HepG2 (cell line): ENCODE measurements around the gene TNS1. TPM values are rescaled to one million over a fixed set of nuclear protein-coding genes. Genes with fewer than 3 reads are reported as not detected.

Experiments used
- AGO2 ChIP-seq: fragments of 200-400 bp; formaldehyde crosslinking; optimal IDR thresholded peaks from 2 replicates; pipeline ENCODE3; 2017; ENCODE audit warnings: mild to moderate bottlenecking, low read depth, low read length, moderate library complexity
- AKAP8 ChIP-seq: sonication (generic); formaldehyde crosslinking; IDR thresholded peaks from 2 replicates; pipeline ENCODE4 v1.5.1; 2020; ENCODE audit warnings: mild to moderate bottlenecking, missing genetic modification reagents
- DNMT3B ChIP-seq: conservative IDR thresholded peaks from 2 replicates; pipeline ENCODE4 v1.6.1; 2016; ENCODE audit warnings: missing biosample characterization, control low read depth
- ELF3 ChIP-seq: IDR thresholded peaks from 2 replicates; pipeline ENCODE4 v1.6.1; 2016; ENCODE audit warnings: missing genetic modification reagents, missing compliant biosample characterization
- MZF1 ChIP-seq: sonication (generic); formaldehyde crosslinking; IDR thresholded peaks from 2 replicates; pipeline ENCODE4 v1.8.1; 2023; ENCODE audit warnings: mild to moderate bottlenecking, missing genetic modification reagents, borderline replicate concordance
- RFX3 ChIP-seq: IDR thresholded peaks from 2 replicates; pipeline ENCODE4 v1.6.1; 2016; ENCODE audit warnings: missing biosample characterization, missing genetic modification reagents
- SIN3A ChIP-seq: IDR thresholded peaks from 2 replicates; pipeline ENCODE4 v1.6.1; 2011; ENCODE audit warnings: low read depth, mild to moderate bottlenecking, control low read depth, low read length, borderline replicate concordance
- SPEN ChIP-seq: sonication (generic); formaldehyde crosslinking; IDR thresholded peaks from 2 replicates; pipeline ENCODE4 v1.5.1; 2020; ENCODE audit warnings: low read depth, mild to moderate bottlenecking, missing genetic modification reagents
- ZFP82 ChIP-seq: sonication (generic); formaldehyde crosslinking; IDR thresholded peaks from 2 replicates; pipeline ENCODE4 v1.5.1; 2020; ENCODE audit warnings: mild to moderate bottlenecking, missing genetic modification reagents, borderline replicate concordance
- ZNF281 ChIP-seq: sonication (generic); formaldehyde crosslinking; IDR thresholded peaks from 2 replicates; pipeline ENCODE4 v1.4.0; 2020; ENCODE audit warnings: missing genetic modification reagents, borderline replicate concordance
- polyA plus RNA-seq, 8 experiments: library from polyadenylated mRNA; depleted of rRNA in 3 of 8; stranded (reverse) in 7 of 8; unstranded in 1 of 8; fragments of >200 nt; fragmentation: Illumina TruSeq in 4 of 8; extraction: Trizol in 4 of 8; gene quantifications; 2 replicates each; pipeline versions ENCODE4 v1.2.1 to v1.2.3, GENCODE V29; 2011 to 2016; ENCODE audit warnings: low read depth in 4 of 8, missing spikeins in 1 of 8, mixed read lengths in 1 of 8; ENCODE audit not compliant: insufficient read depth in 1 of 8
- total RNA-seq, 5 experiments: library from RNA; depleted of rRNA; stranded (reverse); fragments of >200 nt; fragmentation: Illumina TruSeq; extraction: Trizol; gene quantifications; 2 replicates each; pipeline ENCODE4 v1.2.3, GENCODE V29; 2016; ENCODE audit warnings: low read depth in 1 of 5
- TF ChIP-seq, protein P1 (sequence below), 2 experiments: fragments of 450-650 bp in 1 of 2; sonication (generic) in 1 of 2; formaldehyde crosslinking in 1 of 2; IDR thresholded peaks; 2 replicates each; pipeline versions ENCODE4 v1.6.1 to v1.8.0; 2016 to 2022; ENCODE audit warnings: antibody characterized with exemption in 1 of 2, mild to moderate bottlenecking in 1 of 2, missing genetic modification reagents in 1 of 2
- TF ChIP-seq, protein P2 (sequence below): sonication (generic); formaldehyde crosslinking; IDR thresholded peaks from 2 replicates; pipeline ENCODE4 v1.8.1; 2023; ENCODE audit warnings: mild to moderate bottlenecking, missing genetic modification reagents
- TF ChIP-seq, protein P3 (sequence below): sonication (generic); formaldehyde crosslinking; IDR thresholded peaks from 2 replicates; pipeline ENCODE4 v1.4.0; 2020; ENCODE audit warnings: missing genetic modification reagents

The TNS1 gene
- total and polyA plus RNA-seq, 2 of the 13 experiments (the other 11 are each of a cell fraction or from before 2014, with no cell fraction given): 1.9 to 118 TPM

DNA sequence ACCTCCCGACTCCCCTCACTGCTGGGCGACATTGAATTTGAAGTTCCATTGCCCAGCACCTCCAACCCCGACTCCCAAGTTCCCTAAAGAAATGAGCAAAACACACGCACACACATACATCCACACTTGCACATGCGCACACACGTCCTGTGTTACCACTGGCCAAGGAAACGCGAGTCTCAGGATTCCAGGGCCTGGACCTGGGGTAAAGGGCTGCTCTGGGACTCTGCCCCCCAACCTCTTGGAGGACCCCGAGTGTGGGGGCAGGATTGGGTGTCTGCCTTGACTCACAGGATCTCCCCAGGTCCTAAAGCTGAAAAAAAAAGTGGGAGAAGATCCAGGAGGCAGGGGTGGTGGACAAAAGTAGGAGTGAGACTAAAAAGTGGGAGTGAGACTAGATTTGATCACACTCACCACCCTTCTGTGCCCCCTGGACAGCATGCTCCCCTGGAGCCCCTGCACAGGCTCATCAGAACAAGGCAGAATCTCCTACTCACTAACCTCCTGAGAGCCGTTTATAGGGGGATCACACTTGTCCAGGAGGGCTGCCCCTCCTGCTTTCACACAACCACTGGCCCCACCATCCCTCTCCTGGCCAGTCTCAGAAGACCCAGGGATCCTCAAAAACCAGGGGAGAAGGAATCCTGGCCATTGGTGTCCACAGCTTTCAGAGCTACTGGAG lies 202.2 kb downstream of the TNS1 start (continued):
- TF ChIP-seq, protein P1, sequence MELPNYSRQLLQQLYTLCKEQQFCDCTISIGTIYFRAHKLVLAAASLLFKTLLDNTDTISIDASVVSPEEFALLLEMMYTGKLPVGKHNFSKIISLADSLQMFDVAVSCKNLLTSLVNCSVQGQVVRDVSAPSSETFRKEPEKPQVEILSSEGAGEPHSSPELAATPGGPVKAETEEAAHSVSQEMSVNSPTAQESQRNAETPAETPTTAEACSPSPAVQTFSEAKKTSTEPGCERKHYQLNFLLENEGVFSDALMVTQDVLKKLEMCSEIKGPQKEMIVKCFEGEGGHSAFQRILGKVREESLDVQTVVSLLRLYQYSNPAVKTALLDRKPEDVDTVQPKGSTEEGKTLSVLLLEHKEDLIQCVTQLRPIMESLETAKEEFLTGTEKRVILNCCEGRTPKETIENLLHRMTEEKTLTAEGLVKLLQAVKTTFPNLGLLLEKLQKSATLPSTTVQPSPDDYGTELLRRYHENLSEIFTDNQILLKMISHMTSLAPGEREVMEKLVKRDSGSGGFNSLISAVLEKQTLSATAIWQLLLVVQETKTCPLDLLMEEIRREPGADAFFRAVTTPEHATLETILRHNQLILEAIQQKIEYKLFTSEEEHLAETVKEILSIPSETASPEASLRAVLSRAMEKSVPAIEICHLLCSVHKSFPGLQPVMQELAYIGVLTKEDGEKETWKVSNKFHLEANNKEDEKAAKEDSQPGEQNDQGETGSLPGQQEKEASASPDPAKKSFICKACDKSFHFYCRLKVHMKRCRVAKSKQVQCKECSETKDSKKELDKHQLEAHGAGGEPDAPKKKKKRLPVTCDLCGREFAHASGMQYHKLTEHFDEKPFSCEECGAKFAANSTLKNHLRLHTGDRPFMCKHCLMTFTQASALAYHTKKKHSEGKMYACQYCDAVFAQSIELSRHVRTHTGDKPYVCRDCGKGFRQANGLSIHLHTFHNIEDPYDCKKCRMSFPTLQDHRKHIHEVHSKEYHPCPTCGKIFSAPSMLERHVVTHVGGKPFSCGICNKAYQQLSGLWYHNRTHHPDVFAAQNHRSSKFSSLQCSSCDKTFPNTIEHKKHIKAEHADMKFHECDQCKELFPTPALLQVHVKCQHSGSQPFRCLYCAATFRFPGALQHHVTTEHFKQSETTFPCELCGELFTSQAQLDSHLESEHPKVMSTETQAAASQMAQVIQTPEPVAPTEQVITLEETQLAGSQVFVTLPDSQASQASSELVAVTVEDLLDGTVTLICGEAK (IDR thresholded peaks at IDR 0.05): no peak
- TF ChIP-seq, protein P1 (CRISPR knock-in tag; IDR thresholded peaks at IDR 0.05): no peak
- no peak for TF ChIP-seq AKAP8
- TF ChIP-seq ELF3 (CRISPR knock-in tag): 0 out of 2 replicates have a peak, but pooled peaks have one; percentile 2
- TF ChIP-seq, protein P2, sequence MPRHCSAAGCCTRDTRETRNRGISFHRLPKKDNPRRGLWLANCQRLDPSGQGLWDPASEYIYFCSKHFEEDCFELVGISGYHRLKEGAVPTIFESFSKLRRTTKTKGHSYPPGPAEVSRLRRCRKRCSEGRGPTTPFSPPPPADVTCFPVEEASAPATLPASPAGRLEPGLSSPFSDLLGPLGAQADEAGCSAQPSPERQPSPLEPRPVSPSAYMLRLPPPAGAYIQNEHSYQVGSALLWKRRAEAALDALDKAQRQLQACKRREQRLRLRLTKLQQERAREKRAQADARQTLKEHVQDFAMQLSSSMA (CRISPR knock-in tag): no peak
- peak; percentile 85 for TF ChIP-seq AGO2
- no peak for TF ChIP-seq ZNF281
- no peak for TF ChIP-seq RFX3
- no peak for TF ChIP-seq SIN3A
- no peak for TF ChIP-seq DNMT3B (CRISPR knock-in tag)
- 0 out of 2 replicates have a peak, but pooled peaks have one; percentile 13 for TF ChIP-seq SPEN (CRISPR knock-in tag)
- no peak for TF ChIP-seq MZF1 (CRISPR knock-in tag)
- TF ChIP-seq ZFP82 (CRISPR knock-in tag): no peak
- TF ChIP-seq, protein P3, sequence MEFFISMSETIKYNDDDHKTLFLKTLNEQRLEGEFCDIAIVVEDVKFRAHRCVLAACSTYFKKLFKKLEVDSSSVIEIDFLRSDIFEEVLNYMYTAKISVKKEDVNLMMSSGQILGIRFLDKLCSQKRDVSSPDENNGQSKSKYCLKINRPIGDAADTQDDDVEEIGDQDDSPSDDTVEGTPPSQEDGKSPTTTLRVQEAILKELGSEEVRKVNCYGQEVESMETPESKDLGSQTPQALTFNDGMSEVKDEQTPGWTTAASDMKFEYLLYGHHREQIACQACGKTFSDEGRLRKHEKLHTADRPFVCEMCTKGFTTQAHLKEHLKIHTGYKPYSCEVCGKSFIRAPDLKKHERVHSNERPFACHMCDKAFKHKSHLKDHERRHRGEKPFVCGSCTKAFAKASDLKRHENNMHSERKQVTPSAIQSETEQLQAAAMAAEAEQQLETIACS (CRISPR knock-in tag): no peak
